Endothelial cell of hepatic sinusoid (primary cell): Measurements from ENCODE around the gene HTR3D.

Source experiments
- in situ Hi-C: cut with HindIII; loops from 2 replicates; pipeline ENCODE4 v1.10.0; 2017; ENCODE audit warnings: low sequenced_read_pairs

Gene HTR3D

GRCh38 chr3:184062637-184063036, 31.1 kb downstream of the HTR3D start:
- in situ Hi-C loops, result no loop called here

GRCh38 chr3:184066211-184066610, 34.7 kb downstream of the HTR3D start:
- in situ Hi-C loops, result no loop called here

- in situ Hi-C loops, result no loop called here
These were observed 36.1 kb downstream of the HTR3D start for GRCh38 chr3:184067573-184068055.

- in situ Hi-C loops, result no loop called here
These were observed 36.8 kb downstream of the HTR3D start for GRCh38 chr3:184068344-184068743.

GRCh38 chr3:184071142-184071541, 39.6 kb downstream of the HTR3D start:
- in situ Hi-C loops, result loop anchor here (5.0 kb wide), 1 partner anchor 36 kb away; no protein-coding TSS in a partner anchor

GRCh38 chr3:184073621-184074020, 42.1 kb downstream of the HTR3D start:
- in situ Hi-C loops, result loop anchor here (5.0 kb wide), 1 partner anchor 34 kb away; no protein-coding TSS in a partner anchor

GRCh38 chr3:184075901-184076300, 44.4 kb downstream of the HTR3D start:
- in situ Hi-C loops, result no loop called here

GRCh38 chr3:184077881-184078280, 46.3 kb downstream of the HTR3D start:
- in situ Hi-C loops, result no loop called here

GRCh38 chr3:184078851-184079250, 47.3 kb downstream of the HTR3D start:
- in situ Hi-C loops, result no loop called here

GRCh38 chr3:184081116-184081830, 49.7 kb downstream of the HTR3D start:
- in situ Hi-C loops, result no loop called here

- in situ Hi-C loops, result no loop called here
These were observed 50.5 kb downstream of the HTR3D start for GRCh38 chr3:184082034-184082433.

- in situ Hi-C loops, result no loop called here
These were observed 50.9 kb downstream of the HTR3D start for GRCh38 chr3:184082465-184082864.

GRCh38 chr3:184085389-184085852, 53.9 kb downstream of the HTR3D start:
- in situ Hi-C loops, result no loop called here
